H1 (cell line): Measurements from ENCODE around the gene SLCO2A1. TPM values are rescaled to one million over a fixed set of nuclear protein-coding genes. Genes with fewer than 3 reads are reported as not detected.

Source experiments
- CTCF ChIA-PET: fragments of 300-600 bp; sonication (Branson Sonifier 250); formaldehyde crosslinking; loops from one replicate; lab custom pipeline; 2021; ENCODE audit not compliant: partially characterized antibody; lab: Charles Lee
- POLR2A ChIA-PET: fragments of 300-600 bp; sonication (Branson Sonifier 250); formaldehyde crosslinking; loops from one replicate; lab custom pipeline; 2021; ENCODE audit warnings: inconsistent platforms; ENCODE audit not compliant: partially characterized antibody; lab: Charles Lee
- DNase-seq, 2 experiments: peaks; one replicate each; pipeline versions ENCODE4 v3.0.0 to v3.0.0-alpha.2; 2010 to 2022; ENCODE audit warnings: low spot score in 2 of 2, low read depth in 1 of 2, mixed read lengths in 1 of 2
- FAIRE-seq: peaks from 2 replicates; lab custom pipeline; 2011; peaks lifted over from hg19 to GRCh38; lab: Jason Lieb, UNC
- H2AFZ ChIP-seq: 2 replicates; pipeline ENCODE4 v1.8.1; 2012; ENCODE audit warnings: low read length, inconsistent platforms
- H2AK5ac ChIP-seq: 2 replicates; pipeline ENCODE4 v1.6.1; 2013; ENCODE audit warnings: low read depth, low read length
- H2BK120ac ChIP-seq: replicated peaks from 2 replicates; pipeline ENCODE3; 2013; ENCODE audit warnings: low read depth, low read length, inconsistent platforms
- H2BK12ac ChIP-seq: 2 replicates; pipeline ENCODE4 v1.6.1; 2013; ENCODE audit warnings: low read depth, low read length
- H2BK15ac ChIP-seq: 2 replicates; pipeline ENCODE4 v1.6.1; 2013; ENCODE audit warnings: low read length
- H2BK20ac ChIP-seq: 2 replicates; pipeline ENCODE4 v1.6.1; 2013; ENCODE audit warnings: low read length
- H2BK5ac ChIP-seq: 2 replicates; pipeline ENCODE4 v1.6.1; 2013; ENCODE audit warnings: low read depth, low read length
- H3K14ac ChIP-seq: 2 replicates; pipeline ENCODE4 v1.6.1; 2013; ENCODE audit warnings: inconsistent platforms; ENCODE audit not compliant: insufficient read length
- H3K18ac ChIP-seq: 2 replicates; pipeline ENCODE4 v1.6.1; 2013; ENCODE audit warnings: low read length; ENCODE audit errors: extremely low read depth
- H3K23ac ChIP-seq: 2 replicates; pipeline ENCODE4 v1.6.1; 2013; ENCODE audit warnings: inconsistent platforms; ENCODE audit not compliant: insufficient read length
- H3K23me2 ChIP-seq: 2 replicates; pipeline ENCODE4 v1.6.1; 2013; ENCODE audit warnings: low read depth, low read length
- H3K27ac ChIP-seq: 2 replicates; pipeline ENCODE4 v1.6.1; 2011; ENCODE audit warnings: low read depth, low read length, inconsistent platforms
- H3K27me3 ChIP-seq, 4 experiments: replicated peaks in 1 of 4; 1 replicate in 1 of 4; 2 replicates in 3 of 4; pipeline versions ENCODE4 v1.6.1 to v1.8.1; 2011 to 2013; ENCODE audit warnings: low read length in 3 of 4, mild to moderate bottlenecking in 3 of 4, inconsistent platforms in 2 of 4, mixed read lengths in 2 of 4, moderate library complexity in 1 of 4; ENCODE audit not compliant: control insufficient read depth in 3 of 4, insufficient read depth in 3 of 4; ENCODE audit errors: extremely low read depth in 1 of 4
- H3K36me3 ChIP-seq, 4 experiments: 2 replicates each; pipeline versions ENCODE4 v1.6.1 to v1.8.1; 2011 to 2013; ENCODE audit warnings: mild to moderate bottlenecking in 4 of 4, low read length in 3 of 4, moderate library complexity in 2 of 4, control low read depth in 1 of 4, inconsistent platforms in 1 of 4; ENCODE audit not compliant: insufficient read depth in 4 of 4, control insufficient read depth in 2 of 4
- H3K4ac ChIP-seq: replicated peaks from 2 replicates; pipeline ENCODE3; 2013; ENCODE audit warnings: low read length, low read depth, mixed read lengths, inconsistent platforms; ENCODE audit not compliant: insufficient read length
- H3K4me1 ChIP-seq, 4 experiments: replicated peaks in 1 of 4; 1 replicate in 1 of 4; 2 replicates in 3 of 4; pipeline versions ENCODE4 v1.6.1 to v1.8.1; 2011 to 2013; ENCODE audit warnings: low read length in 3 of 4, inconsistent platforms in 2 of 4, mixed read lengths in 1 of 4; ENCODE audit not compliant: insufficient read depth in 4 of 4, control insufficient read depth in 3 of 4
- H3K4me2 ChIP-seq, 2 experiments: 2 replicates each; pipeline versions ENCODE4 v1.6.1 to v1.8.1; 2011 to 2013; ENCODE audit warnings: low read depth in 2 of 2, low read length in 2 of 2, control low read depth in 1 of 2, inconsistent platforms in 1 of 2, mild to moderate bottlenecking in 1 of 2; ENCODE audit not compliant: insufficient read depth in 1 of 2
- H3K4me3 ChIP-seq, 4 experiments: fragments of 200-600, 300-600 bp in 1 of 4; sonication (generic), shearing (Covaris generic), sonication (Bioruptor Twin) in 1 of 4; 2 replicates each; pipeline versions ENCODE4 v1.5.1 to v1.8.1; 2011 to 2016; ENCODE audit warnings: low read length in 4 of 4, low read depth in 3 of 4, control low read depth in 2 of 4, inconsistent platforms in 2 of 4, mild to moderate bottlenecking in 2 of 4, mixed read lengths in 1 of 4, moderate library complexity in 1 of 4; ENCODE audit not compliant: insufficient read depth in 2 of 4; ENCODE audit errors: extremely low read depth in 1 of 4
- H3K56ac ChIP-seq: replicated peaks from 2 replicates; pipeline ENCODE3; 2013; ENCODE audit warnings: low read depth, mild to moderate bottlenecking, mixed read lengths, low read length, inconsistent platforms; ENCODE audit not compliant: insufficient read length
- H3K79me1 ChIP-seq: 2 replicates; pipeline ENCODE4 v1.6.1; 2013; ENCODE audit warnings: low read depth, low read length, control low read depth
- H3K79me2 ChIP-seq, 2 experiments: 2 replicates each; pipeline versions ENCODE4 v1.6.1 to v1.8.1; 2012 to 2013; ENCODE audit warnings: low read length in 2 of 2, mild to moderate bottlenecking in 2 of 2, inconsistent platforms in 1 of 2; ENCODE audit not compliant: insufficient read depth in 2 of 2, control insufficient read depth in 1 of 2
- H3K9ac ChIP-seq, 4 experiments: replicated peaks in 1 of 4; 1 replicate in 1 of 4; 2 replicates in 3 of 4; pipeline versions ENCODE4 v1.6.1 to v1.8.1; 2011 to 2013; ENCODE audit warnings: low read depth in 3 of 4, low read length in 3 of 4, control low read depth in 2 of 4, mild to moderate bottlenecking in 2 of 4, moderate library complexity in 2 of 4, inconsistent platforms in 1 of 4; ENCODE audit errors: extremely low read depth in 1 of 4
- H3K9me3 ChIP-seq, 2 experiments: 2 replicates each; pipeline versions ENCODE4 v1.6.1 to v1.8.1; 2012 to 2013; ENCODE audit warnings: mild to moderate bottlenecking in 2 of 2, moderate library complexity in 2 of 2, control low read depth in 1 of 2, inconsistent platforms in 1 of 2, low read depth in 1 of 2, low read length in 1 of 2, mixed read lengths in 1 of 2; ENCODE audit not compliant: insufficient read depth in 2 of 2
- H4K20me1 ChIP-seq, 2 experiments: replicated peaks in 1 of 2; 2 replicates each; pipeline versions ENCODE3 to v1.8.1; 2011 to 2013; ENCODE audit warnings: inconsistent platforms in 2 of 2, low read length in 2 of 2, mild to moderate bottlenecking in 1 of 2; ENCODE audit not compliant: insufficient read depth in 2 of 2, control insufficient read depth in 1 of 2
- H4K5ac ChIP-seq: 2 replicates; pipeline ENCODE4 v1.6.1; 2013; ENCODE audit warnings: low read length, low read depth, mixed read lengths, inconsistent platforms; ENCODE audit not compliant: insufficient read length
- H4K8ac ChIP-seq: 2 replicates; pipeline ENCODE4 v1.8.0; 2013; ENCODE audit warnings: mild to moderate bottlenecking, moderate library complexity, low read length, inconsistent platforms; ENCODE audit not compliant: insufficient read depth; ENCODE audit errors: extremely low read depth
- H4K91ac ChIP-seq: replicated peaks from 2 replicates; pipeline ENCODE3; 2013; ENCODE audit warnings: low read length, mixed read lengths, inconsistent platforms; ENCODE audit not compliant: insufficient read length
- EZH2 ChIP-seq: fragments of 200-600 bp; sonication (generic); IDR thresholded peaks from 2 replicates; pipeline ENCODE4 v1.7.1; 2012; ENCODE audit warnings: low read depth, mild to moderate bottlenecking, moderate library complexity, low read length, inconsistent platforms; ENCODE audit not compliant: severe bottlenecking
- KDM4A ChIP-seq: IDR thresholded peaks from one replicate; pipeline ENCODE4 v1.7.1; 2012; ENCODE audit warnings: low read depth, mild to moderate bottlenecking, moderate library complexity, low read length, inconsistent platforms; ENCODE audit not compliant: severe bottlenecking
- SIN3A ChIP-seq, 2 experiments: IDR thresholded peaks in 1 of 2; conservative IDR thresholded peaks in 1 of 2; 2 replicates each; pipeline ENCODE4 v1.6.1; 2011 to 2012; ENCODE audit warnings: low read length in 2 of 2, improper control_type of control experiment in 1 of 2, low read depth in 1 of 2, mild to moderate bottlenecking in 1 of 2
- TEAD4 ChIP-seq: IDR thresholded peaks from 2 replicates; pipeline ENCODE4 v1.6.1; 2012; ENCODE audit warnings: low read depth, low read length, inconsistent platforms, mixed read lengths
- WGBS, 2 experiments: shearing (Covaris generic) in 1 of 2; methylation state at CpG; one replicate each; pipeline versions ENCODE4 v1.1.6 to v1.1.7; 2013 to 2015; ENCODE audit warnings: low lambda C conversion rate in 2 of 2, mixed read lengths in 2 of 2, inconsistent platforms in 1 of 2, low coverage in 1 of 2, missing lambda C conversion rate in 1 of 2; ENCODE audit not compliant: insufficient replicate concordance in 2 of 2, insufficient coverage in 1 of 2, insufficient read length in 1 of 2; ENCODE audit errors: extremely low coverage in 1 of 2, missing lambda C conversion rate in 1 of 2; 5-methylcytosine and 5-hydroxymethylcytosine counted together
- polyA plus RNA-seq, 7 experiments: library from polyadenylated mRNA; depleted of rRNA in 3 of 7; stranded (reverse) in 5 of 7; unstranded in 2 of 7; fragments of >200 nt in 5 of 7; fragments of 200-250 nt in 2 of 7; gene quantifications; 1 replicate in 5 of 7; 2 replicates in 1 of 7; 4 replicates in 1 of 7; pipeline versions ENCODE4 v1.2.1 to v1.2.3, GENCODE V29; 2011 to 2013; ENCODE audit warnings: missing spikeins in 2 of 7, mixed read lengths in 2 of 7
- total RNA-seq: library from RNA; stranded (reverse); fragmentation: NEBNext Ultra II Directional; extraction: Animal tissue kit (Norgen Biotek cat#: 25700); gene quantifications from 2 replicates; pipeline ENCODE4 v1.2.1, GENCODE V29; 2021

SLCO2A1 gene
- total and polyA plus RNA-seq, 2 of the 8 experiments (the other 6 are each of a cell fraction or from before 2014, with no cell fraction given): 1.1 to 2.3 TPM

DNA sequence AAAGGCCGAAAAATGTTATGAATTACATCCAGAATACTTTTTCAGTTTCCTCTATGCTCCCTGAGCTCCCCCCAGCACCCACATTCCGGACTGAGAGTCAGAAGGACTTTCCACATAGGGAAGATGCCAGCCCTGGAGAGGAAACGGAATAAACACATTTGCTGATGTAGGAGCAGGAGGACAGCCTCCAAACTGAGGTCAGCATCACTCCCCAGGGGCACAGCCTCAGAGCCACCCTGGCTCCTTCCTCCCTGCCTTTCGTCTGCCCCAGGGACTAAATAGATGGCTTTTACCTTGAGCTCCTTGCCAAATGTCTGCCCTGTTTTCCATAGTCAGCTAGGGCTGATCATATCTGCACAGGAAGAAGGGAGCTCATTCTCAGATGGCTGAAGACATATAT, 22.6 kb upstream of the SLCO2A1 start:
- no peak overlapping the region for H2BK12ac ChIP-seq
- no peak overlapping the region for H3K4me2 ChIP-seq
- H3K27me3 ChIP-seq: no peaks in the 10 kb centered on the region
- H3K4me3 ChIP-seq: no peak overlapping the region
- no peaks in the 10 kb centered on the region for H3K79me1 ChIP-seq
- TF ChIP-seq KDM4A (no peak), TEAD4 (no peak), EZH2 (no peak), SIN3A (conservative IDR thresholded peaks at IDR 0.05 in 1 of 2, IDR thresholded peaks at IDR 0.05 in 1 of 2; ENCODE audit: low read depth in 1 of 2, low read length in 2 of 2) (no peak)
- no peak overlapping the region for H4K5ac ChIP-seq
- CTCF ChIA-PET: interaction anchor here (0.6 to 1.7 kb wide), 4 partner anchors 90 to 187 kb away, joined by 3 to 5 read pairs (median 4); no protein-coding TSS in a partner anchor
- H2BK20ac ChIP-seq: no peak overlapping the region
- H4K91ac ChIP-seq: no peak overlapping the region
- H3K79me2 ChIP-seq: no peaks in the 10 kb centered on the region
- no peaks in the 10 kb centered on the region for H3K4me1 ChIP-seq
- H3K27ac ChIP-seq: no peak overlapping the region
- no peak overlapping the region for H3K23ac ChIP-seq
- no peak overlapping the region for H2AFZ ChIP-seq
- H3K36me3 ChIP-seq: no peaks in the 10 kb centered on the region
- H2AK5ac ChIP-seq: no peak overlapping the region
- no peak overlapping the region for H3K56ac ChIP-seq
- no peak overlapping the region for H3K18ac ChIP-seq
- no peaks in the 10 kb centered on the region for H4K20me1 ChIP-seq
- H3K9me3 ChIP-seq: 0 out of 4 replicates have a peak, but pooled peaks cover 0 to 3% of the 10 kb centered on the region in 2 experiments
- no peak for FAIRE-seq
- H2BK15ac ChIP-seq: no peak overlapping the region
- no peak for DNase-seq
- H3K14ac ChIP-seq: no peak overlapping the region
- WGBS, 2 experiments: 92% methylated on average over 4 of the region's 4 CpGs; no CpG with 5 or more reads in 1 of the 2 experiments
- H3K23me2 ChIP-seq: peaks cover 3% of the 10 kb centered on the region; the same call in 1 of the 2 replicates
- H2BK5ac ChIP-seq: no peak overlapping the region
- H3K4ac ChIP-seq: no peak overlapping the region
- no peak overlapping the region for H3K9ac ChIP-seq
- no peak overlapping the region for H2BK120ac ChIP-seq
- no peak overlapping the region for H4K8ac ChIP-seq
- POLR2A ChIA-PET: no interaction called here
